Ectodermal cell (in vitro differentiated cells): ENCODE data around the gene FRMD7.
"Not testable (repeated sequence)": the region's sequence is repeated elsewhere in the genome, so short reads cannot be mapped to it uniquely, and the experiment has no call there.

Experiments used
- H3K27ac ChIP-seq: 2 replicates; pipeline ENCODE4 v1.7.0; 2013; ENCODE audit warnings: mild to moderate bottlenecking, low read depth, low read length; ENCODE audit not compliant: insufficient read depth, poor library complexity, severe bottlenecking
- H3K27me3 ChIP-seq: 2 replicates; pipeline ENCODE4 v1.7.0; 2013; ENCODE audit warnings: mild to moderate bottlenecking, low read length; ENCODE audit not compliant: insufficient read depth, control insufficient read depth, poor library complexity, severe bottlenecking
- H3K36me3 ChIP-seq: one replicate; pipeline ENCODE4 v1.7.0; 2013; ENCODE audit warnings: low read length; ENCODE audit not compliant: control insufficient read depth, insufficient read depth
- H3K4me1 ChIP-seq: one replicate; pipeline ENCODE4 v1.7.0; 2013; ENCODE audit warnings: low read length; ENCODE audit not compliant: control insufficient read depth, insufficient read depth
- H3K4me3 ChIP-seq: 2 replicates; pipeline ENCODE4 v1.7.0; 2013; ENCODE audit warnings: low read depth, low read length, control low read depth; ENCODE audit not compliant: insufficient read depth
- H3K9me3 ChIP-seq: 2 replicates; pipeline ENCODE4 v1.7.0; 2013; ENCODE audit warnings: mild to moderate bottlenecking, low read length, moderate library complexity; ENCODE audit not compliant: control insufficient read depth
- WGBS, 2 experiments: methylation state at CpG; one replicate each; pipeline ENCODE4 v1.1.7; 2013; ENCODE audit warnings: missing lambda C conversion rate in 2 of 2; 5-methylcytosine and 5-hydroxymethylcytosine counted together

FRMD7 gene

DNA sequence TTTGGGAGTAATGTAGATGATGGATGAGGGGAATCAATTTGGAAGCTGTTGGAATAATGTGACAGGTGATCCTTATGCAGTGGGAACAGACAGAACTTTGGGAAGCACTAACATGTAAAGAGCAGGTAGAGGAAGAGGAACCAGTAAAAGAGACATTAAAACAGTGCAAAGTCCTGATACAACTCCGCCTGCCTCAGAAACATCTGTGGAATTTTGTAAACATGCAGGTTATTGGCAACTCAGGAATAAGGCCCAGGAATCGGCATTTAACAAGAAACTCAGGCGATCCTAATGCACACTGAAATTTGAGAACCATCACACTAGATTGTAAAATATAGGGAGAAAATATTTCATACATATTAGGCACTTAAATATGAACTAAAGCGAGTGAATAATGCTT is 29.1 kb downstream of the FRMD7 start:
- H3K27ac ChIP-seq, H3K36me3 ChIP-seq, H3K4me3 ChIP-seq, H3K27me3 ChIP-seq, H3K9me3 ChIP-seq, H3K4me1 ChIP-seq: not testable (repeated sequence)
- WGBS, 2 experiments = 97 to 100% methylated on average over 1 to 2 of the region's 4 CpGs

DNA sequence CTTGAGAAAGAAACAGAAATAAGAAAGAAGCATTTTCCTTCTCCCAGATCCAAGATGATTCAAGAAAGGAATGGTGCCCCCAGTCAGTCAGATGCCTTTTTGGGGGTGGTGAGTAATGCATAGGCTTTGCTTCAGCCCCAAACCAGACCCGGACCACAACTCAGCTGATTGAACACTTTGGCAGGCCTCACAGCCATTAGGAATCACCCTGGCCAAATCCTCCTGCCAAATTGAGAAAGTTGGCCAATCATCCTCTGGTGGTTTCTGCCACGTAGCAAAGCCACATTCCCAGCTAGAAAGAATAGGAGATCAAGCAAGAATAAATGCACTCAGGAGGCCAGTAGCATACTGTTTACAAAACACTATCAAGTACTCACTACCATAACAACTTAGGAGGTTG is 33.7 kb downstream of the FRMD7 start:
- WGBS, 2 experiments = 83 to 100% methylated on average over 2 of the region's 2 CpGs
- Histone ChIP-seq H3K4me3 (no peak overlapping the region), H3K27ac (no peak overlapping the region), H3K27me3 (no peaks in the 10 kb centered on the region), H3K36me3 (no peaks in the 10 kb centered on the region), H3K9me3 (no peaks in the 10 kb centered on the region), H3K4me1 (no peaks in the 10 kb centered on the region)

DNA sequence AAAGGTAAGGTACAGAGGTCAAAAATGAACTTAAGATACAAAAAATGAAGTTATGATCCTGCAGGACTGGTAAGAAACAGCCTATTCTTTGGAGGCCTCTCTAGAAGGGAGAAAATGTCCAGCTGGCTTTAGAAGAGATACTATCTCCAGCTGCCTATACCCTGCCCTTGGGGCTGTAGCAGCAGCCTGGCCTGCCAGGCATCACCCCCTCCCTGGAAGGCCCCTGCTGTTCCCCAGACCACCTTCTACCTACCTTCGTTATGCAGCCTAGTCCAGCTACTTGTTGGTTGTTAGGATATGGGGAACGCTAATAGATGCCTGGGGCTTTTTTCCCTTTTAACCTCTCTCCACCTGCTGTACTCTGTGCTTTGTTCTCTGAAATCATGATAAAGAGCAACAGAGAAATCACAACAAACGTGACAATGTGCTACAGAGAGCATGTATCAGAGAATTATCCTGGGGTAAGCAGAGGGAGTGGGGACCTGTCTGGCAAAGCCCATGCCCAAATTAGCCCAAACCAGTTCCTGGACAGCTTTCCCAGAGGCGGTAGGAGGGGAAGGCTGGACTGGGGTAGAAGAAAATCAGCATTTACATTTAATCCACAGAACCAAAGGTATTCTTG is 34.5 kb downstream of the FRMD7 start:
- no peaks in the 10 kb centered on the region for H3K36me3 ChIP-seq
- 60 to 86% methylated on average over 1 to 4 of the region's 4 CpGs for WGBS, 2 experiments
- H3K27ac ChIP-seq = no peak overlapping the region

DNA sequence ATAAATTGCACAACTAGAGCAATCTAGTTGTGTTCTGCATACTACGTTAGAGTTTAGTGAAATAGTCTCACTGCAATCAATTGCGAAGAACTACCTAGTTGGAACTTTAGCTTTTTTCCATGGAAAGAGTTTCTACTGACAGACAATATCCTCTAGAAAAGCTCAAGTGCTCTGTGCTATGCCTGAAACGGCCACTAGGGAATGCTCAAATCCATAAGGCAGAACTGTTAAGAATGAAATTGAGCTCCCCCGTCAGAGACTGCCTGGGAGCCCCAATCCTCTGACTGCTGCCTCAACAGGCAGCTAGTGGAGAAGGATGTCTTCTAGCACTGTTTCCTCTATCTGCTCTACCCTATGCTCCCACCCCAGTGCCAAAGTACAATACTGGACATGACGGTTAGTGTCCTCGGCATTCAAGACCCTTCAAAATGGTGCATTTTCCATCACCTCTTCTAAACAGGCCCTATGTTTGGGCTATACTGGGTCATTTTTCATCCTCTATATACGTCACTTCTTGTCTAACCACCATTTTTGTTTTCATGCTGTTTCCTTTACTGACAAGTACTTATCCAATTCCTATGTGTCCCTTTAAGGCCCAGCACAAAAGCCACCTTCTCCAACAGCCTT is 35.3 kb downstream of the FRMD7 start:
- no peaks in the 10 kb centered on the region for H3K4me1 ChIP-seq
- no peak overlapping the region for H3K27ac ChIP-seq
- no peaks in the 10 kb centered on the region for H3K27me3 ChIP-seq
- H3K36me3 ChIP-seq = no peaks in the 10 kb centered on the region
- no peak overlapping the region for H3K4me3 ChIP-seq
- WGBS, 2 experiments = 45 to 48% methylated on average over 7 of the region's 7 CpGs
- H3K9me3 ChIP-seq = no peaks in the 10 kb centered on the region

More for the DNA sequence above, 34.5 kb downstream of the FRMD7 start:
- Histone ChIP-seq H3K27me3 (no peaks in the 10 kb centered on the region), H3K4me1 (no peaks in the 10 kb centered on the region), H3K4me3 (no peak overlapping the region), H3K9me3 (no peaks in the 10 kb centered on the region)

DNA sequence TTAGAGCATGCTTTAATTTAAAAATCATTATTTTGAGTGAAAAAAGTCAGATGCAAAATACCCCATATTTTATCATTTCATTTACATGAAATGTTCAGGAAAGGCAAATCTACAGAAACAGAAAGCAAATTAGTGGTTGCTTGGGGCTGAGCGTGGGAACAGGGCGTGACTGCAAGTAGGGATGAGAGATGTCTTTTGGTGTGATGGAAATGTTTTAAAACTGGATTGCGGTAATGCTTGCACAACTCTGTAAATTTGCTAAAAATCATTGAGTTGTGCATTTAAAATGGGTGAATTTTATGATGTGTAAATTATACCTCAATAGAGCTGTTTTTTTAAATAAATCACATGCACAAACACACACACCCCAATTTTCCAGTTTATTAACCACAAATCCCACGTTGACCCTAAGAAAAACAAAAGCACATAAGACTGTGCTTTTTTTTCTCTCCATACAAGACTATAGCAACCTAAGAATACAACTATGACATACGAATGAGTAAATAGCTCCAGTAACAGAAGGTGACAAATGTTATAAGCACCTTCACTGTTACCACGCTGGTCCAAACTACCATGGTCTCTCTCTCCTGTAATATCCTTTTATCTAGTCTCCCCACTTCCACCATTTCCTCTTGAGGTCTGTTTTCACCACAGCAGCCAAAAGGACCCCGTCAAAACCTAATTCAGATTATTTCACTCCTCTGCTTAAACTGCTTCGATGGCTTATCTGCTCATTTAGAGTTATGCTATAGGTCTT is 37.2 kb downstream of the FRMD7 start:
- WGBS, 2 experiments = 88 to 93% methylated on average over 8 of the region's 8 CpGs
- Histone ChIP-seq H3K27me3 (no peaks in the 10 kb centered on the region), H3K36me3 (no peaks in the 10 kb centered on the region), H3K27ac (no peak overlapping the region), H3K4me1 (no peaks in the 10 kb centered on the region), H3K9me3 (no peaks in the 10 kb centered on the region), H3K4me3 (no peak overlapping the region)

- Histone ChIP-seq H3K9me3 (no peaks in the 10 kb centered on the region), H3K27me3 (no peaks in the 10 kb centered on the region), H3K36me3 (no peaks in the 10 kb centered on the region), H3K4me1 (no peaks in the 10 kb centered on the region), H3K27ac (no peak overlapping the region), H3K4me3 (no peak overlapping the region)
These were observed 39.0 kb downstream of the FRMD7 start for GRCh38 chrX:132088864-132089263.

DNA sequence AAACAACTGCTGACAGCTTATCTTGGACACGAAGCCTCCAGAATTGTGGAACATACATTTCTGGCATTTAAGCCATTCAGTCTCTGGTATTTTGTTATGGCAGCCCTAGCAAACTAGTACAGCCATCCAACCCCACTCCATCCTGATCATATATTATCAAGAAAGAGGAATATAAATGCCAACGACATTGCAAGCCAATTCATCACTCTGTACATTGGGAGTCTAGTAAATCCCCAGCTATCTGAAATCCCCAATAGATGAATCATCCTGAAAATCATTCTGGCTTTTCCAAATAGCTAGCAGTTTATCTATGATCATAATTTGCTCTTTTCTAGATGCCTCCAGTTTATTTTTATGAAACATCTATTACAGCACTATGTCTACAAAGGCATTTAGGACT is 41.1 kb downstream of the FRMD7 start:
- Histone ChIP-seq H3K9me3 (no peaks in the 10 kb centered on the region), H3K27me3 (no peaks in the 10 kb centered on the region), H3K4me1 (no peaks in the 10 kb centered on the region), H3K4me3 (no peak overlapping the region), H3K36me3 (no peaks in the 10 kb centered on the region), H3K27ac (no peak overlapping the region)
- WGBS, 2 experiments = 71 to 75% methylated on average over 2 of the region's 2 CpGs

DNA sequence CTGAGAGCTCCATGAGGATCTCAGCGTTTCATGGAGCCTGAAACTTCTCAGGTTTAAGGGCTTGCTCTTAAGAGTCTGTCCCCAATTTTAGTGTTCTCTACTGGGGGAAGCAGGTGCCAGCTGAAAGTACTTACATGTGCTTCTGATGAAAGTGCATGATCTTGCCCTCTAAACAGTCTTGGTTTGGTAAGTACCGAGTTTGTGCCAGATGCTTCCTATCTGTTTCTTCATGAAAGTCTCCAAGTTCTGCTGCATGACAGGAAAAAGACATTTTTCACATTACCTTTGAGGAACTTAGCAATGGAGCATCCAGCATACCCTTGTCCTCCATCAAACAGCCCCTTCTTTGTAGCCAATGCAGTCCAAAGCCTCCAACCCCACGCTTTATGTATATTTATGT is 42.0 kb downstream of the FRMD7 start:
- Histone ChIP-seq H3K4me1 (no peaks in the 10 kb centered on the region), H3K27ac (no peak overlapping the region), H3K9me3 (no peaks in the 10 kb centered on the region), H3K4me3 (no peak overlapping the region), H3K36me3 (no peaks in the 10 kb centered on the region), H3K27me3 (no peaks in the 10 kb centered on the region)
- WGBS, 2 experiments = 90 to 98% methylated on average over 2 of the region's 3 CpGs

GRCh38 chrX:132077912-132078311 is 49.9 kb downstream of the FRMD7 start:
- no peak overlapping the region for H3K27ac ChIP-seq
- no peaks in the 10 kb centered on the region for H3K4me1 ChIP-seq
- H3K27me3 ChIP-seq = no peaks in the 10 kb centered on the region
- no peaks in the 10 kb centered on the region for H3K36me3 ChIP-seq
- no peaks in the 10 kb centered on the region for H3K9me3 ChIP-seq
- WGBS, 2 experiments = 93% methylated on average over 3 of the region's 3 CpGs
- H3K4me3 ChIP-seq = no peak overlapping the region

DNA sequence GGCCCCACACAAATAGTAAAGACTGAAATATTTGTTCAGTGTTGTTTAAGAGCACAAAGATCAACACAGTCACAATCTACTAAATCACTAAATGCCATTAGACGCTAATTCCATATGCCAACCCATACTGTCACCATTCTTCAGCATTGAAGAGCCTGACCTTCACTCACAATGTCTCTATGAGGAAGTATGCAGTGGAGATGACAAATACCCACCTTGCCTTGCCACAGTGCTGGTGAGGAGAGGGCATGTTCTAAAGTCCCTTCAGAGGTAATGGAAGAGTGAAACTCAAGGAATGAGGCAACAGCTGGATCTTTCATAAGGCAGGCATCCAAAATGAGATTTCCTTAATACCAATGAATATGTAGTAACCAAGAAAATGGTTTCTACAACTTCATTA is 50.4 kb downstream of the FRMD7 start:
- 91% methylated on average over 1 of the region's 1 CpG; no CpG with 5 or more reads in 1 of the 2 experiments for WGBS, 2 experiments
- H3K27me3 ChIP-seq = no peaks in the 10 kb centered on the region
- no peaks in the 10 kb centered on the region for H3K36me3 ChIP-seq
- no peak overlapping the region for H3K27ac ChIP-seq
- H3K9me3 ChIP-seq = no peaks in the 10 kb centered on the region
- H3K4me3 ChIP-seq = no peak overlapping the region
- no peaks in the 10 kb centered on the region for H3K4me1 ChIP-seq
